Lower lobe of right lung (tissue), 2 donors: Measurements from ENCODE around the gene CDK8. TPM values are rescaled to one million over a fixed set of nuclear protein-coding genes. Genes with fewer than 3 reads are reported as not detected.
A peak's percentile ranks its signal among the peaks of the same experiment; 100 is the strongest.

Experiments
- ATAC-seq, 2 donors: fragments of 200-7000 bp; cut with Tn5 transposase; one replicate each; pipeline ENCODE4 v1.9.1; 2020 to 2022; ENCODE audit warnings: mild to moderate bottlenecking in 2 of 2, moderate library complexity in 2 of 2
- DNase-seq: peaks from one replicate; pipeline ENCODE4 v3.0.0-alpha.2; 2020
- H3K27ac ChIP-seq: fragments of 200-600 bp; one replicate; pipeline ENCODE4 v1.8.0; 2022
- H3K27me3 ChIP-seq: fragments of 200-600 bp; one replicate; pipeline ENCODE4 v1.8.0; 2022; ENCODE audit warnings: low read depth
- H3K36me3 ChIP-seq: fragments of 200-600 bp; one replicate; pipeline ENCODE4 v1.8.0; 2022; ENCODE audit warnings: mild to moderate bottlenecking
- H3K4me1 ChIP-seq: fragments of 200-600 bp; one replicate; pipeline ENCODE4 v1.8.0; 2022
- H3K4me3 ChIP-seq: fragments of 200-600 bp; one replicate; pipeline ENCODE4 v1.8.0; 2022; ENCODE audit warnings: mild to moderate bottlenecking
- H3K9me3 ChIP-seq: fragments of 200-600 bp; one replicate; pipeline ENCODE4 v1.8.0; 2022
- CTCF ChIP-seq: fragments of 200-600 bp; IDR thresholded peaks from one replicate; pipeline ENCODE4 v1.8.0; 2022; ENCODE audit warnings: antibody characterized with exemption, mild to moderate bottlenecking
- intact Hi-C: fragments of 100-400 bp; cut with DNase I; formaldehyde crosslinking; loops from one replicate; pipeline ENCODE4 v1.11.0; 2022
- total RNA-seq: library from RNA; stranded (reverse); fragmentation: NEBNext Ultra II Directional; extraction: Animal tissue kit (Norgen Biotek cat#: 25700); gene quantifications from one replicate; pipeline ENCODE4 v1.2.1, GENCODE V29; 2021
- donor health status: DM: no; HTN: yes; CAD: no; lungs with severe emphysema.

CDK8 gene
- total RNA-seq, 1 donor from 2014 or later: 10.3 TPM

GRCh38 chr13:26420282-26420960 is 166.5 kb downstream of the CDK8 start:
- Histone ChIP-seq H3K27me3 (no peaks in the 10 kb centered on the region), H3K36me3 (no peaks in the 10 kb centered on the region), H3K4me3 (no peak overlapping the region), H3K27ac (no peak overlapping the region), H3K9me3 (no peaks in the 10 kb centered on the region), H3K4me1 (peaks cover 4% of the 10 kb centered on the region)
- DNase-seq: no peak
- intact Hi-C loops: no loop called here
- no peak for ATAC-seq
- no peak for TF ChIP-seq CTCF

GRCh38 chr13:26422036-26422435 is 168.1 kb downstream of the CDK8 start:
- Histone ChIP-seq H3K36me3 (no peaks in the 10 kb centered on the region), H3K4me1 (peaks cover 13% of the 10 kb centered on the region), H3K9me3 (no peaks in the 10 kb centered on the region), H3K4me3 (no peak overlapping the region), H3K27me3 (no peaks in the 10 kb centered on the region), H3K27ac (no peak overlapping the region)
- intact Hi-C loops: no loop called here
- TF ChIP-seq CTCF: no peak
- DNase-seq: no peak
- ATAC-seq: no peak

DNA sequence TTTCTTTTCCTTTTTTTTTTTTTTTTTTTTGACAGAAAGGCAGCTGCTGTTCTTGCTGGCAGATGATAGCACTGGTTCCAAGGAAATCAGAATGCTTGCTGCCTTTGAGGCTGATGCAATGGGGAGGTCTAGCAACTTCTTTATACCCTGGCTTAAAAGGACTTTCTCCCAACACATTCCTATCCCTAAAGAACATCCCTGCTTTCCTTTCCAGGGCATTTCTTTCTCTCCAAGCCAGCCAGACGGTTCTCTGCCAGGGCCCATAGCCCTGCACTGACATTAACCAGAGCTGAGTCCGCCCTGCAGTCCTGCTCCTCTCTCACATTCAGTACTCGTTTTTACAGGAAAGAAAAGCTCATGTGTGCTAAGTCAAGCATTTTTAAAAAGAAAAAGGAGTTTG is 169.7 kb downstream of the CDK8 start:
- TF ChIP-seq CTCF: no peak
- intact Hi-C loops: no loop called here
- peaks cover 13% of the 10 kb centered on the region for H3K4me1 ChIP-seq
- no peaks in the 10 kb centered on the region for H3K27me3 ChIP-seq
- no peaks in the 10 kb centered on the region for H3K36me3 ChIP-seq
- peak overlapping the region; percentile 39 for H3K27ac ChIP-seq
- ATAC-seq: peak; percentile 21 to 64
- no peak for DNase-seq
- no peak overlapping the region for H3K4me3 ChIP-seq
- no peaks in the 10 kb centered on the region for H3K9me3 ChIP-seq

DNA sequence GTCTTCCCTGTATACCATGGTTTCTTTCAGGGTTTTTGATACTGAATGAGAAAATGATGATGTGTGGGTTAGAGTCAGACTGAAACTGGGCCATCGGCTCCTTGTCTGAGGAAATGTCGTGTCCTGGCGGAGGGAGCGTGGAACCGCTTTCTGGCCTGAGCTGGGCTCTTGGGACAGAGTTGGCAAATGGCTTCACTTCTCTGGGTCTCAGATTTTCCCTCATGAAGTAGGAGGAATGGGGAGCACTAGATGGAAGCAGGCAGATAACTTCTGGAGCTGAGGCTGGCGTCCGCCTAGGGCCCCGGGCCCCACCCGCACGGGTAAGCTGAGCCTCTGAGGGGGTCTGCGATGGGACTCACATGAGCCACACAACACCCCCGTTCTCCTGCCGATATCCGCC is 170.3 kb downstream of the CDK8 start:
- no peak for ATAC-seq
- Histone ChIP-seq H3K9me3 (no peaks in the 10 kb centered on the region), H3K27ac (peak overlapping the region; percentile 39), H3K27me3 (no peaks in the 10 kb centered on the region), H3K4me1 (peaks cover 13% of the 10 kb centered on the region), H3K4me3 (no peak overlapping the region), H3K36me3 (no peaks in the 10 kb centered on the region)
- no peak for TF ChIP-seq CTCF
- intact Hi-C loops: no loop called here
- no peak for DNase-seq

GRCh38 chr13:26425443-26426358 is 171.8 kb downstream of the CDK8 start:
- no peaks in the 10 kb centered on the region for H3K36me3 ChIP-seq
- DNase-seq (peak; percentile 62), ATAC-seq (peak; percentile 72 to 91)
- intact Hi-C loops: no loop called here
- no peak overlapping the region for H3K4me3 ChIP-seq
- H3K9me3 ChIP-seq: no peaks in the 10 kb centered on the region
- peaks cover 13% of the 10 kb centered on the region for H3K4me1 ChIP-seq
- no peaks in the 10 kb centered on the region for H3K27me3 ChIP-seq
- no peak for TF ChIP-seq CTCF
- peak overlapping the region; percentile 20 for H3K27ac ChIP-seq
